ENCODE data around the gene NUBP2. TPM values are rescaled to one million over a fixed set of nuclear protein-coding genes. Genes with fewer than 3 reads are reported as not detected.

The NUBP2 gene
- total RNA-seq, 1 experiment from 2014 or later = 69.4 TPM

- Mint-ChIP-seq H3K27me3 (ENCODE audit: low read depth) (no peaks in the 10 kb centered on the region), H3K36me3 (ENCODE audit: insufficient read depth in 1 of 3, low read depth in 3 of 3) (peaks cover 5 to 23% (median 11%) of the 10 kb centered on the region in 3 experiments; a peak in 6 of 7 replicates), H3K4me3 (no peak overlapping the region), H3K9me3 (no peaks in the 10 kb centered on the region), H3K27ac (no peak overlapping the region; a peak in 1 of 7 replicates), H3K4me1 (no peaks in the 10 kb centered on the region)
- Histone ChIP-seq H3K79me2 (ENCODE audit: insufficient read depth, low read length) (no peaks in the 10 kb centered on the region), H2BK5ac (ENCODE audit: insufficient read length, low read length) (no peak overlapping the region), H3K23me2 (ENCODE audit: insufficient read length, low read depth, low read length, poor library complexity, severe bottlenecking) (peaks cover 3% of the 10 kb centered on the region), H2BK15ac (ENCODE audit: low read depth, low read length) (no peak overlapping the region), H3K27me3 (ENCODE audit: insufficient read depth, low read length) (no peaks in the 10 kb centered on the region), H3K4me1 (ENCODE audit: insufficient read depth, low read length) (no peaks in the 10 kb centered on the region), H4K8ac (replicated peaks; ENCODE audit: insufficient read length, low read depth, low read length) (no peak overlapping the region), H3K79me1 (ENCODE audit: insufficient read depth, low read depth, low read length, poor library complexity, severe bottlenecking) (no peaks in the 10 kb centered on the region), H2AK5ac (ENCODE audit: insufficient read length, low read length) (no peak overlapping the region), H3K14ac (ENCODE audit: insufficient read depth, low read length) (no peak overlapping the region), H3K56ac (ENCODE audit: insufficient read length, low read depth, low read length) (no peak overlapping the region), H3K23ac (ENCODE audit: insufficient read length, low read depth, low read length) (no peak overlapping the region), H3K4me2 (ENCODE audit: insufficient read depth, insufficient read length, low read length) (no peak overlapping the region), H4K5ac (ENCODE audit: insufficient read length, low read depth, low read length) (no peak overlapping the region), H4K91ac (ENCODE audit: insufficient read length, low read depth, low read length) (no peak overlapping the region), H2BK120ac (ENCODE audit: low read depth, low read length, poor library complexity, severe bottlenecking) (no peak overlapping the region), H2BK20ac (ENCODE audit: low read depth, low read length, poor library complexity, severe bottlenecking) (no peak overlapping the region), H2AFZ (ENCODE audit: low read length) (no peak overlapping the region), H2BK12ac (ENCODE audit: insufficient read length, low read depth, low read length) (no peak overlapping the region), H3K4ac (ENCODE audit: low read depth, low read length) (no peak overlapping the region), H3T11ph (ENCODE audit: low read length) (no peak overlapping the region), H3K9me3 (ENCODE audit: control insufficient read depth, low read depth, low read length) (no peaks in the 10 kb centered on the region), H3K18ac (ENCODE audit: insufficient read length, low read depth, low read length) (no peak overlapping the region), H3K9ac (ENCODE audit: extremely low read depth, insufficient read length, low read length) (no peak overlapping the region), H4K20me1 (ENCODE audit: control insufficient read depth, insufficient read depth, insufficient read length) (no peaks in the 10 kb centered on the region), H3K27ac (ENCODE audit: insufficient read length, low read depth, low read length) (no peak overlapping the region)
- no peak for TF ChIP-seq CTCF (conservative IDR thresholded peaks at IDR 0.05)
- DNase-seq = no peak
- no CpG with 5 or more reads among the region's 15 CpGs for WGBS (ENCODE audit: extremely low coverage, insufficient read length, low lambda C conversion rate)
These were observed 21.0 kb upstream of the NUBP2 start for GRCh38 chr16:1761751-1762150.

Measured in H9 (cell line).